Measurements from ENCODE around the gene ANKH. TPM values are rescaled to one million over a fixed set of nuclear protein-coding genes. Genes with fewer than 3 reads are reported as not detected.

Gene ANKH
- total and polyA plus RNA-seq, 10 of the 15 experiments (the other 5 are each of a cell fraction or from before 2014, with no cell fraction given) = 2.1 to 43.9 (median 14.4) TPM

GRCh38 chr5:14779975-14780374 is 91.6 kb downstream of the ANKH start:
- no peak for ATAC-seq
- ChIA-PET POLR2A (interaction anchor here (0.5 to 1.5 kb wide), 3 partner anchors 8 to 24 kb away, joined by 3 to 5 read pairs (median 4); no protein-coding TSS in a partner anchor), SMC1A (ENCODE audit: uncharacterized antibody, unreplicated experiment) (interaction anchor here (1.2 to 2.9 kb wide), 3 partner anchors 9 to 21 kb away, joined by 4 to 15 read pairs (median 4); no protein-coding TSS in a partner anchor), CTCF (interaction anchor here (1.3 to 1.4 kb wide), 2 partner anchors 12 to 52 kb away, joined by 3 to 5 read pairs; no protein-coding TSS in a partner anchor), RAD21 (ENCODE audit: unreplicated experiment) (no interaction called here)
- Histone ChIP-seq H3K36me3 (ENCODE audit: control insufficient read depth in 2 of 2, insufficient read depth in 2 of 2, low read length in 1 of 2) (no peaks in the 10 kb centered on the region; a peak in 1 of 4 replicates), H3K4me1 (ENCODE audit: control insufficient read depth, insufficient read depth, low read length) (peaks cover 11% of the 10 kb centered on the region), H3K27me3 (replicated peaks in 1 of 2; ENCODE audit: control insufficient read depth in 2 of 2, insufficient read depth in 2 of 2, low read length in 1 of 2) (no peaks in the 10 kb centered on the region), H3K9ac (ENCODE audit: control insufficient read depth, insufficient read depth, low read length) (no peak overlapping the region), H3K4me3 (no peak overlapping the region), H3K9me3 (replicated peaks; ENCODE audit: control insufficient read depth, insufficient read depth, low read length) (peaks cover 5% of the 10 kb centered on the region; the same call in 2 of the 3 replicates), H4K20me1 (ENCODE audit: control insufficient read depth, insufficient read depth) (no peaks in the 10 kb centered on the region), H3K27ac (ENCODE audit: control insufficient read depth, insufficient read depth) (no peak overlapping the region), H3K4me2 (ENCODE audit: control insufficient read depth, insufficient read depth) (no peak overlapping the region), H2AFZ (ENCODE audit: control insufficient read depth, low read depth, low read length) (no peak overlapping the region), H3K79me2 (ENCODE audit: control insufficient read depth, insufficient read depth, low read length) (no peaks in the 10 kb centered on the region)
- no peak for FAIRE-seq
- no TSS peak for BruUV-seq (replicated peaks)
- intact Hi-C loops (cut with micrococcal nuclease; ENCODE audit: unreplicated experiment) = no loop called here
- TF ChIP-seq SMAD5 (IDR thresholded peaks at IDR 0.05; ENCODE audit: low read depth) = no peak
- no peak for TF ChIP-seq ELK1 (IDR thresholded peaks at IDR 0.05; ENCODE audit: low read depth, low read length)
- TF ChIP-seq BCL3 (IDR thresholded peaks at IDR 0.05; ENCODE audit: borderline replicate concordance, insufficient read depth, low read depth, low read length, poor library complexity, severe bottlenecking) = no peak
- TF ChIP-seq STAT1 (conservative IDR thresholded peaks at IDR 0.05) = no peak
- no peak for TF ChIP-seq BRCA1 (IDR thresholded peaks at IDR 0.05; ENCODE audit: low read depth, low read length)
- TF ChIP-seq PKNOX1 (IDR thresholded peaks at IDR 0.05) = no peak
- TF ChIP-seq RAD51 (IDR thresholded peaks at IDR 0.05) = no peak
- no peak for TF ChIP-seq NKRF (conservative IDR thresholded peaks at IDR 0.05)
- TF ChIP-seq CREM (IDR thresholded peaks at IDR 0.05; ENCODE audit: low read depth) = no peak
- TF ChIP-seq SP1 (IDR thresholded peaks at IDR 0.05; ENCODE audit: low read depth, low read length) = no peak
- TF ChIP-seq KLF5 (IDR thresholded peaks at IDR 0.05; ENCODE audit: partially characterized antibody) = no peak
- no peak for TF ChIP-seq USF2 (IDR thresholded peaks at IDR 0.05; ENCODE audit: borderline replicate concordance, low read depth, low read length)
- no peak for TF ChIP-seq ATF3 (IDR thresholded peaks at IDR 0.05; ENCODE audit: borderline replicate concordance, extremely low read depth, low read depth, low read length)
- TF ChIP-seq MTA2 (IDR thresholded peaks at IDR 0.05; ENCODE audit: low read depth) = no peak
- no peak for TF ChIP-seq WRNIP1 (IDR thresholded peaks at IDR 0.05; ENCODE audit: borderline replicate concordance, low read depth, low read length)
- TF ChIP-seq JUND (IDR thresholded peaks at IDR 0.05; ENCODE audit: low read depth, low read length) = no peak
- TF ChIP-seq CEBPB (IDR thresholded peaks at IDR 0.05; ENCODE audit: borderline replicate concordance in 1 of 2, low read depth in 2 of 2, low read length in 2 of 2) = no peak
- no peak for TF ChIP-seq SMC3 (IDR thresholded peaks at IDR 0.05; ENCODE audit: borderline replicate concordance, low read length)
- in situ Hi-C loops (cut with MboI) = no loop called here
- 93% methylated on average over 9 of the region's 9 CpGs for WGBS (ENCODE audit: insufficient coverage, insufficient replicate concordance, low lambda C conversion rate, missing lambda C conversion rate)
- no peak for DNase-seq (ENCODE audit: low read depth, low spot score)

Measured in GM12878 (cell line).